ENCODE results near the gene ITGA2. TPM values are rescaled to one million over a fixed set of nuclear protein-coding genes. Genes with fewer than 3 reads are reported as not detected.
"Not testable (repeated sequence)": the region's sequence is repeated elsewhere in the genome, so short reads cannot be mapped to it uniquely, and the experiment has no call there.

Gene ITGA2
- polyA plus RNA-seq, 3 donors, result 0.34 to 0.99 (median 0.76) TPM

GRCh38 chr5:53110156-53110555 lies 121.0 kb downstream of the ITGA2 start:
- 12 to 16% (median 14%) methylated on average over 6 of the region's 6 CpGs for WGBS, 3 donors
- H3K27ac ChIP-seq (ENCODE audit: low read depth, low read length), result no peak overlapping the region

DNA sequence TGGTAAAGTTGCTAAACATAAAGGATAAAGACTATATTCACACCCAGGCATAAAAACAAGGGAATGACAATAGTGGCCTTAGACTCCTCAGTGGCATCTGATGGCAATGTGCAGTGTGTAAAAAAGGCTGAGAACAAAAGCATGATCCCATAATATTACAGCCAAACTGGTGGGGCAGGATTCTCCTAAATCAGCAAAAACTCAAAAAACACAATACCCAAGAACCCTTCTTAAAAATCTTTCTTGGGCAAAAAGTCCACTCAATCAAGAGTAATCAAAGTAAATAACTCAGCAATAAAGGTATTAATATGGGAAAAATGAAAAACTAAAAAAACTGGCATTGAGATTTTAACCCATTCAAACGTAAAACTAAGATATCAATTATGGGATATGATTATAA lies 122.0 kb downstream of the ITGA2 start:
- H3K27ac ChIP-seq (ENCODE audit: low read depth, low read length), result no peak overlapping the region
- 90 to 96% (median 91%) methylated on average over 1 of the region's 1 CpG for WGBS, 3 donors

GRCh38 chr5:53112307-53112706 lies 123.2 kb downstream of the ITGA2 start:
- H3K27ac ChIP-seq (ENCODE audit: low read depth, low read length), result not testable (repeated sequence)
- 95 to 97% (median 95%) methylated on average over 6 of the region's 6 CpGs for WGBS, 3 donors

GRCh38 chr5:53112909-53113308 lies 123.8 kb downstream of the ITGA2 start:
- H3K27ac ChIP-seq (ENCODE audit: low read depth, low read length), result no peak overlapping the region
- 74 to 90% (median 89%) methylated on average over 3 of the region's 3 CpGs for WGBS, 3 donors

GRCh38 chr5:53113947-53114346 lies 124.8 kb downstream of the ITGA2 start:
- 83 to 92% (median 91%) methylated on average over 9 of the region's 9 CpGs for WGBS, 3 donors
- no peak overlapping the region for H3K27ac ChIP-seq (ENCODE audit: low read depth, low read length)

- no peak overlapping the region for H3K27ac ChIP-seq (ENCODE audit: low read depth, low read length)
These were observed 125.8 kb downstream of the ITGA2 start for GRCh38 chr5:53114988-53115387.

GRCh38 chr5:53116597-53116996 lies 127.4 kb downstream of the ITGA2 start:
- WGBS, 3 donors, result 53 to 71% (median 65%) methylated on average over 1 of the region's 1 CpG
- no peak overlapping the region for H3K27ac ChIP-seq (ENCODE audit: low read depth, low read length)

- WGBS, 3 donors, result 68 to 91% (median 81%) methylated on average over 5 of the region's 5 CpGs
- no peak overlapping the region for H3K27ac ChIP-seq (ENCODE audit: low read depth, low read length)
These were observed 129.7 kb downstream of the ITGA2 start for GRCh38 chr5:53118879-53119278.

GRCh38 chr5:53120165-53120564 lies 131.0 kb downstream of the ITGA2 start:
- H3K27ac ChIP-seq (ENCODE audit: low read depth, low read length), result no peak overlapping the region
- WGBS, 3 donors, result 91 to 94% (median 92%) methylated on average over 1 of the region's 1 CpG

GRCh38 chr5:53123702-53124101 lies 134.6 kb downstream of the ITGA2 start:
- no peak overlapping the region for H3K27ac ChIP-seq (ENCODE audit: low read depth, low read length)

DNA sequence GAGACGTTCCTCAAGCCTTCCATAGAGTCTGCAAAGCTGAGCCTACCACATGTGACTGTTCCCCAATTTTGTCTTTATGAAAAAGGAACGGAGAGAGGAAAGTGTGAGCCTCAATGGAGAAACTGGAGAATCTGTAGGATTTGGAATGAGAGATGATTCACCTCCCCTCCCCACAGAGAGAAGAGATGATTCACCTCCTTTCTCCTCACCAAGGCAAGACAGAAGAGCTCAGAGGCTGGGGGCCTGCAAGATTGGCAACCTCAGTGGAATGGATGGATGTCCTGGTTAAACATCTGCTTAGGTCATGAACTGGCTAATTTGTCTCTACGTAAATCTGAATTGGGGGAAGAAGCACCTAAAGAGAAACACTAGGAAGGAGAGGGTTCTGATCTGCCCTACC lies 137.4 kb downstream of the ITGA2 start:
- no peak overlapping the region for H3K27ac ChIP-seq (ENCODE audit: low read depth, low read length)
- 88 to 94% (median 89%) methylated on average over 3 of the region's 3 CpGs for WGBS, 3 donors

DNA sequence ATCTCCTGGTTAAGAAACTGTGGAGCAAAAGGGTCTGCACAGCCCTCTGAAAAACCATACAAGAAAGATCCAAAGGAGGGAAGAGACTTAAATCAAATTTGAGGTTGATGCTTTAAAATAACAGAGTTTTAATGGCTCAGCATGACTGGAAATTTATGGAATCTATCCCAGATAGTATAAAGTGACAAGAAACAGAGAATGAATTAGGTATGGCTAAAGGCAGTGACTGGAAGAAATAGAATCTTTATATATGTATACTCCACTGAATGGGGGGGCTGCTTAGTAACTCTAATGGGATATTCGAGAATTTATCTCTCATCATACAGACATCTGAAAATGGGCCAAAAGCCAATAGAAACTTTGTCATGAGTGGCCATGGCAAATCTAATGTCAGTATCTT lies 138.0 kb downstream of the ITGA2 start:
- 0 to 79% (median 0%) methylated on average over 1 of the region's 1 CpG for WGBS, 3 donors
- no peak overlapping the region for H3K27ac ChIP-seq (ENCODE audit: low read depth, low read length)

- no peak overlapping the region for H3K27ac ChIP-seq (ENCODE audit: low read depth, low read length)
- WGBS, 3 donors, result 73 to 80% (median 78%) methylated on average over 1 of the region's 1 CpG
These were observed 139.3 kb downstream of the ITGA2 start for GRCh38 chr5:53128481-53128880.

DNA sequence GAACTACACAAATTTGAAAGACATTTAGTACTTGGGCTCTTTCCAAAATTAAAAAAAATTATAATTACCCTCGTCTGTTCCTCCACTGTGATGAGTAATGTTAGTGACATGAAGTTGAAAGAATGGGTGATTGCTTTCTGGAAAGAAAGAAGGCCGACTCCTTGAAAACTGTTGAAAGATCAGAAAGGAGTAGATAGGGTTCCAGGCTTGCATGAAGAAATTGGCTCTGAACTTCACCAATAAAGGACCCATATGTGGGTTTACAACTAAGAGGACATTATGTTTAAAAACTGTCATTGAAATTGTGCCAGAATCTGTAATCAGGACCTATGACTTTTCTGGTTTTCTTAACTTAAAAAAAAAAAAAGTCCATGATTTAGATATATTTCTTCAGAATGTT lies 141.1 kb downstream of the ITGA2 start:
- H3K27ac ChIP-seq (ENCODE audit: low read depth, low read length), result no peak overlapping the region
- 51 to 54% (median 52%) methylated on average over 2 of the region's 2 CpGs for WGBS, 3 donors

DNA sequence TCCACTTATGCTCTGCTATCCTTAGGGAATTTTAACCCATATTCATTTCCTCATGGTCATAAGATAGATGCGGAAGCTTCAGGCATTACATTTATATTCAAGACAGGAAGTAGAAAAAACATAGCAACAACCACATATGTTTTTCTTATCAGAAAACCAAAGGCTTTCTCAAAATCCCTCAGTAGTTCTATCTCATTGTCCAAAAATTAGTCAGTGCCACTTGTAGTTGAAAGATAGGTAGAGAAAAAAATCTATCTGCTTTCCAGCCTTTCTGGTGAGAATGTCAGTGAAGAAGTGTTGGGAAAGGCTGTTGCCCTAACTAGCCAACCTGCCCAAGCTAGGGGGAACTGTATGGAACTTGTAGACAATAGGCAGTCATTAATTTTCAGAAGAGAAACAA lies 143.9 kb downstream of the ITGA2 start:
- no peak overlapping the region for H3K27ac ChIP-seq (ENCODE audit: low read depth, low read length)
- WGBS, 3 donors, result 68 to 91% (median 81%) methylated on average over 1 of the region's 1 CpG

Other genes with a start within 250 kb of the ITGA2 start
- gene ITGA1, start 201.4 kb upstream of the ITGA2 start, polyA plus RNA-seq, result 10 to 100 TPM in 1 of 3 donors, 1 to 10 TPM in 2; 2.4 to 19.6 (median 6.7) TPM
- 10 to 100 TPM in 1 of 3 donors, 1 to 10 TPM in 2; 4.8 to 34.6 (median 5.2) TPM for gene PELO, start 201.4 kb upstream of the ITGA2 start, polyA plus RNA-seq
- 10 to 100 TPM; 21.4 to 83.7 (median 31.0) TPM for gene MOCS2, start 120.4 kb downstream of the ITGA2 start, polyA plus RNA-seq